ENCODE measurements around the gene ADARB2.
"Not testable (repeated sequence)": the region's sequence is repeated elsewhere in the genome, so short reads cannot be mapped to it uniquely, and the experiment has no call there.

The ADARB2 gene

DNA sequence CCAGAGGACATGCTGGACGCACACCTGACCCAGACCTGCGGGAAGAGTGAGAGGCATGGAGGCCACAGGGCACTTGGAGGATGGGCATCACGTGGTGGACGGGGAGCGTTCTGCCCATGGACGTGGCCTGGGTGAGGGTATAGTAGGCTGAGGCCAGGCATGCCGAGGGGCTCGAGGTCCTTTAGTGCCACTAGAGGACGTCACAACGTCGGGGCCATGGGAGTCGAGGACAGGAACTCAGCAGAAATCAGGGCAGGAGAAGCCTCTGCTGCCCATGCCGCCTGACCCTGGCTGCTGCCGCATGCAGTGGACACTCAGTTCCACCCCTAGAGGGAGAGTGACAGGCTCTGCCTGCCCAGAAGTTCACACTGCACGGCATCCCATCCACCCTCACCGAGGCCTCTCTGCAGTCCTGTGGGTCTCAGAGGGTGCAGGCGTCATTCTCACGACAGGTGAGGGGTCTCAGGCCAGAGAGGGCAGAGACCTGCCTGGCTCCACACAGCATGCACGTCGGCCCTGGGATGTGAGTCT, 198.7 kb downstream of the ADARB2 start:
- no peak for DNase-seq

DNA sequence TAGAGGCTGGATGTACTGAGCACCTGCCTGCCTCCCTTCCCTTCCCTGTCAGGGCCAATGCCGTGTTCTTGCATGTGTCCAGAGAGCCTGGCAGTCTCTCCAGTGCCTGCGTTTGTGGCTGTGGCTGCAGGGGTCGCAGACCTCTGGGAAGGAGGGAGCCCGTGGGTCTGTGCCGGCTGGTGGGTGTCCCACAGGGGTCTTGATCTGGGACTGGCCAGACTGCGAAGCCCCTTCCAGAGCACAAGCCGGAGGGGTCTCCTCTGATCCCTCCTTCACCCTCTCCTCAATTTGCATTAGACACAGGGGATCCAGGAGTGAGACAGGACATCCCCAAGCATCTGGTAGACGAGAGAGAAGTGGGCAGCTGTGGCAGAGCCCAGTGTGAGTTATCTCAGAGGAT, 199.2 kb downstream of the ADARB2 start:
- no peak for DNase-seq

DNA sequence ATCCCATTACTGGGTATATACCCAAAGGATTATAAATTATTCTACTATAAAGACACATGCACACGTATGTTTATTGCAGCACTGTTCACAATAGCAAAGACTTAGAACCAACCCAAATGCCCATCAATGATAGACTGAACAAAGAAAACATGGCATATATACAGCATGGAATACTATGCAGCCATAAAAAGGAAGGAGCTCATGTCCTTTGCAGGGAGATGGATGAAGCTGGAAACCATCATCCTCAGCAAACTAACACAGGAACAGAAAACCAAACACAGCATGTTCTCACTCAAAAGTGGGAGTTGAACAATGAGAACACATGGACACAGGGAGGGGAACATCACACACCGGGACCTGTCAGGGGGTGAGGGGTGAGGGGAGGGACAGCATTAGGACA, 199.9 kb downstream of the ADARB2 start:
- not testable (repeated sequence) for DNase-seq

DNA sequence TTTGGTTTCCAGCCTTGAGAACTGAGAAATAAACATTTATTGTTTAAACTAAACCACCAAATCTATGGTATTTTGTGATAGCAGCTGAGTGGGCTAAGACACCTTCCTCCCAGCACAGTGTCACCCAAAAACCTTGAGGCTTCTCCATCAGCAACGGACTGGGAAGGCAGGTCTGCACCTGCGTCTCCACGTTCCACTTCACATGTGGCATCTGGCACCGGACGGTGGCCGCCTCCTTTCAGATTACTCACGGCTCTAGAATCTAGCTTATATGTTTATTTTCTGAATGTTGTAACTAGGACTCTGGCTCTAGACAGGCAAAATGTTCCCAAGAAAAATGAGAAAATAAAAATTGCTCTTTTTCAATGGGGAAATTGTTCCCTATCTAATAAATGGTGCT, 201.0 kb downstream of the ADARB2 start:
- DNase-seq: no peak

DNA sequence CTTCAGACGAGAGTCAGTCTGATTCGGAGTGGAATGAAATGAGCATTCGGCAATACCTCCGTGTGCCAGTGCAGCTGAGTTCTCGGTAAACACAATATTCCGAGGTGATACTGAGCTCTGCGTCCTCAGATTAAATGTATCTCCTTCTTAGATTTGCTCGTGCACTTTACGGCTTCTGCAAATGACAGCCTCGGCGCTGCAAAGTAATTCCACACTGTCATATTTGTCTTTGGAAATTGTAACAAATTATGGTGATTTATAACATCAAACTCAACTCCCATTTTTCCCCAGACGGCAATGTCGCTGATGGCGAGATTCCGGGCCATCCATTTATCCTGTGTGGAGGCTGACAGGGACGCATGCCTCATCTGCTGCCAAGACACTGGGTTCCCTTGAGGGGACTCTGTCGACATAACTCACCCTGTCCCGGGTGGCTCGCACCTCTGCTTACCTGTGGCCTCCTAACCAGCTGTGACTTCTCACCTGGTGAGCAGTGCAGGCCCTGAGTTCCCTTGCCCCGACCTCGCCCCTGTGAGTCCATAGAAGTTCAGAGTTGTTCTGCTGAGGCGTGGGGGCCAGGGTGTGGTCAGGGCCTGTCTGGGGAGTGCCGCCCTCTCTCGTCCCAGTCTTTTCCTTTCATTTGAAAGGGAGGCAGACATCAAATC, 201.9 kb downstream of the ADARB2 start:
- no peak for DNase-seq

DNA sequence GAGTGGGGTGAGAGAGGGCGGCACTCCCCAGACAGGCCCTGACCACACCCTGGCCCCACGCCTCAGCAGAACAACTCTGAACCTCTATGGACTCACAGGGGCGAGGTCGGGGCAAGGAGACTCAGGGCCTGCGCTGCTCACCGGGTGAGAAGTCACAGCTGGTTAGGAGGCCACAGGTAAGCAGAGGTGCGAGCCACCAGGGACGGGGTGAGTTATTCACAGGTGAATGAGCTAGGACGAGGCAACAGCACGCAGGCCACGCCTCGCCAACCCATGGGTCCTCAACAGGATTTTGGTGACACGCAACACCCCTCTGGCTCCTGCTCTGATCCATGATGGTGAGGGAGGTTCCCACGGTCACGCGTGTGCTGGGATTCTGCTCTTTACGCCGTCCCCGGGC, 202.5 kb downstream of the ADARB2 start:
- no peak for DNase-seq

DNA sequence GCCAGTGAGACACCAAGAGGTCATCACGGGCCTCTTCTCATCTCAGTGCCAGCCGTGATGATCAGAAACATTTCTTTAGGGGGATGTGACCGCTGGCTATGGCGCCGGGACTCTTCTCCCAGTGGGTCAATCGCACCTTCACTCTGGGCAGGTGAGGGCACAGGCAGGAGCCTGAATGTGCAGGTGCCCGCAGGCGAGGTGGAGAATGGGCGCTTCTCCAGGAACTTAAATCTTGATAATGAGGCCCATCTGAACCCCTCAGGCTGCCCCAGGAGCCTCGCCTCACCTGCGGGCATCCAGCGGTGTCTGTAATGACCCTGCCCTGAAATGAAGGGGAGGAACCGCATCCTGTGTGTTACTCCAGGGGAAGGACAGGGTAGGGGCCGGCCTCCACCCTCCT, 204.7 kb downstream of the ADARB2 start:
- no peak for DNase-seq

DNA sequence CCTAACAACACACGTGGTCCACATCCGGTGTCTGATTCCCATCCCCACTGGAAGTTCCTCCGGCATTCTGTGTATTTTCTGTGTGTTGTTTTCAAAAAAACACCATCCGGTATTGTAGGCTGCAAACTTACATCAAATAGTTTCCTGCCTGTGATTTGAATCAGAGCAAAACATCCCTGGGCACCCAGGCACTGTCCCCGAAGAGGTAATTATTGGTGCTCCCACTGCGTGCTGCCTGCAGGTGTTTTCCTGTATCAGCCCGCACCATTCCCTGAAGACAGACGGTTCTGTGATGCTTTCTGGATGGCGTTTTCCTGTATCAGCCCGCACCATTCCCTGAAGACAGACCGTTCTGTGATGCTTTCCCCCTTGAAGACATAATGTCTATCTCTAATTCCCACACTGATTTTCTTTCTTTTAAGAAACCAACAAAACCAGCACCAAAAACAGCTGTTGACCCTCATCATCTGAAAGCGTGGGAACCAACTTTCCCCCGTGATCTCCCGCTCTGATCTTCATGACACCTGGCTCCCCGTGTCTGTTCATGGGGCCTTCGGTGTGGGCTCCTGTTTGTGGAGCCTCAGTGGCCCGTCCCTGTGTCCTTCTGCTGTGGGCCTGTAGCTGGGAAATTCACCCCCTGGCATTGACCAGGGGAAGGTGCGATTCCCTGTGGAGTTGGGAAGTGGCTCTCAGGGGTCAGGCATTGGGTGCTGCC, 205.3 kb downstream of the ADARB2 start:
- no peak for DNase-seq

DNA sequence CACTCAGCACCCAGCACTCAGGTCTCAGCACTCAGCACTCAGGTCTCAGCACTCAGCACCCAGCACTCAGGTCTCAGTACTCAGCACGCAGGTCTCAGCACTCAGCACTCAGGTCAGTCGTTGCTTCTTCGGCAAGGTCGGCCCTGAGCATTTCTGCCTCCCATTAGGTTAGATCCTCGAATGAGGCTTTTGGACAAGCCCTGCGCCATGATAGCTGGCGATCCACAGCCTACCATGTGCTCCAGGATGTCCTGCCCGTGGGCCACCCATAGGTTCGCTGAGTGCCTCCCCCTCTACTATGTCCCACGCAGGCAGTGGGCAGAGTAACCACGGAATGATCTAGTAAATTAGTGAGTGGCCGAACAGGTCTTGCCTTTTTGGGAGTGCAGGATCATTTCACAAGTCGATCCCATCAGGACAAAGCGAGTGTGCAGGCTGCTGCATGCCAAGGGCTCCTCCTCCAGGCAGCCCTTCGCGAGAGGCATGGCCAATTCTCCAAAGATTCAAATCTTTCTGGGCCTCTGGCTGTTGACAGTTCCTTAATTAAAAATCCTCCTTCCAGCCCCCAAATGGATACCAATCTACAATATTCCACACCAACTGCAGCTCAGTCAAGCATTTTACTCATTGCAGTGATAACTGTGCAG, 206.3 kb downstream of the ADARB2 start:
- DNase-seq: no peak

DNA sequence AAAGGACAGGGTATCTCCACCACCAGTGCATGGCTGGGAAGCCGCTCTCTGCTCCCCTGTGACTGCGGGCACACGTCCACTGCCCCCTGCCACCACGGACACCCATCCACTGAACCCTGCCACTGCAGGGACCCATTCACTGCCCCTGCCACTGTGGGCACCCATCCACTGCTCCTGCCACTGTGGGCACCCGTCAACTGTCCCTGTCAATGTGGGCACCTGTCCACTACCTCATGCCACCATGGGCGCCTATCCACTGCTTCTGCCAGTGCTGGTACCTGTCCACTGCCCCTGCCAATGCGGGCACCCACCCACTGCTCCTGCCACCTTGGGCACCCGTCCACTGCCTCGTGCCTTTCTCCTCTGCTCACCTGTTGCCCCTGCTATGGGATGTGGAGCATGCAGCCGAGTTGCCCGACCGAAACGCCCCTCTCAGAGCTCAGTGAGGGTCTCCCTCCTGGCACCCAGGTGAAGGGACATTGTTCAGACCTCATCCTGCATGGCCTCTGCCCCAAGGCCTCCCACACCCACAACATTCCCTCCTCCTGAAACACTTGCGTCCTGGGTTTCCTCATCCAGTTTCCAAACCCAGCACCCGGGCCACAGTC, 207.4 kb downstream of the ADARB2 start:
- DNase-seq: no peak

DNA sequence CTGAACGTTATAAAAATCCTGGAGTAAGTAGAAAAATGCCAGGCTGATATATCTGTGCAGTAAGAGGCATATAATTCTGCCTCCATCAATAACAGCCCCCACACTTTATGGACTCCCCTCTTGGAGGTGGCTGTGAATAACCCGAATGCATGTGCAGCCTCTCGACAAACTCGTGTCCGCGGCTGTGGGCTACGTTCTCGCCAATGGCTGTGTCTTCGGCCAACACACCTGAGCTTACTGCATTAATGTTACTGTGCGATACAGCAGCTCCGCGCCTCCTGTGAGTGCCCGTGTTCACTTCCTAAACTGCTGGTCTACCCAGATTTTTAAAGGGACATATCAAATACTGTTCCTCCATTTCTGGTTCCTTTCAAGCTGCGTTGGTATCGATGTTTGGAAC, 209.4 kb downstream of the ADARB2 start:
- no peak for DNase-seq

DNA sequence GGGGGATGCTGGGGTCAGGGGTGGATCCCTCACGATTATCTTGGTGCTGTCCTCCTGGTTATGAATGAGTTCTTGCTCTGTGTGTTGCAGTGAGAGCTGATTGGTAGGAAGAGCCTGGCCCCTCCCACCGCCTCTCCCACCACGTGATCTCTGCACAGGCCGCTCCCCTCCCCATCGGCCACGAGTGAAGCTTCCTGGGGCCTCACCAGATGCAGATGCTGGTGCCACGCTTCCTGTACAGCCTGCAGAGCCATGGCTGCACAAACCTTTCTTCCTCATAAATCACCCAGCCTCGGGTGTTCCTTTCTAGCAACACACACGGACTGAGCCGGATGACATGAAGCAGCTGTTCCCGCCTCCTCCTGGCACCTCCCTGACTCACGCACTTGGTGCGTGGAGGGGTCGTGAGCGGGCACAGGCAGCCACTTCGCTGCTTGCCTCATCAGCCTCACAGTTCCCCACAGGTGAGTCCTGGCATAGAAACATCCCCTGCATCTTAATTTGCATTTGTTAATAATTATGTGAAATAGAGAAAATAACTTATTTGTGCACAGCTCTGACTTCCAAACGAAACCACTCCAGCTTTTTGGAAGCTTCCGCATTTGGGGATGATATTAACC, 210.8 kb downstream of the ADARB2 start:
- no peak for DNase-seq

DNA sequence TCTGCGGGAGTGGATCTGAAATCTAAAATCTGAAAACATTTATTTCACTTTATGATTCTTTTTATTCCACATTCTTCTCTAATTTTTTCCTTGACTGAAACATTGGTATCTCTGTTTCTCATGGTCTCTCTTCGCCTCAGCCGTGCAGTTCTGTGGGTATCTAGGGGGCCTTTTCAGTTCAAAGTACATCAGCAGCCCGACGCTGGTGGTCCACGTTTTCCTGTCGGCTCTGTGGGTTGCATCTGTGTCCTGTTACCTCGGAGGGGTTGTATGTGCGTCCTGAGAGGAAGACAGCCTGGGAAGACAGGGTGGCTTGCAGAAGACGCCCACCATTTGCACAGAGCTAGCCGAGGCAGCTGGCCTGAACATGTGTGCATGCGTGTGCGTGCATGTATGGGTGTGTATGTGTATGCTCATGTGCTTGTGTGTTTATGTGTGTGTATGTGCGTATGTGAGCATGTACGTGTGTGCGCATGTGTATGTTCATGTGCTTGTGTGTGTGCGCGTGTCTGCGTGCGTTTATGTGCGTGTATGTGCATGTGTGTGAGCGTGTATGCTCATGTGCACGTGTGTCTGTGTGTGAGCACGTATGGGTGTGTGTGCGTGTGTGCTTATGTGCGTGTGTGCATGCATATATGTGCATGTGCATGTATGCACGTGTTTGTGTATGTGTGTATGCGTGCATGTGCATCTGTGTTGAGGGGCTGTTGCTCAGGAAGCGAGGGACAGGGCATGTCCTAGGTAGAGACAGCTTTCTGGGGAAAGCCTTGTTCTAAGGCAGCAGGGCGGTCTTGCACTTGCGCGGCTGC, 211.8 kb downstream of the ADARB2 start:
- no peak for DNase-seq

DNA sequence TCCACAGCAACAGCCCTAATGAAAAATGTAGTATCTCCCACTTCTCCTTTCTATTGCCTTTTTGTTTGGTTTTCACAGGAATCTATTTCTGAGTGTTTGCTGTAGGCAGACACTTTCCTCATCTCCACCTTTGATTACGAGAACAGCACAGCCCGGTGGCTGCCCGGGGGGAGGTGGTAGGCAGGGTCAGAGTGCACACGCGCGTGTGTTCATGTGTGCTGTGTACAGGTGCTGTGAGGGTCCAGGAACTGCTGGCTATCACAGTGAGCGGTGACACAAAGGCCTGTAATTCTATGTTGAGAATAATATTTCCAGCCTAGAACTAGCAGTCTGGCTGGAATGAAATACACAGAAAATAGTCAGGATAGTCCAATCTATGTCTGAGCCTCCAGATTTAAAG, 212.8 kb downstream of the ADARB2 start:
- DNase-seq: no peak

DNA sequence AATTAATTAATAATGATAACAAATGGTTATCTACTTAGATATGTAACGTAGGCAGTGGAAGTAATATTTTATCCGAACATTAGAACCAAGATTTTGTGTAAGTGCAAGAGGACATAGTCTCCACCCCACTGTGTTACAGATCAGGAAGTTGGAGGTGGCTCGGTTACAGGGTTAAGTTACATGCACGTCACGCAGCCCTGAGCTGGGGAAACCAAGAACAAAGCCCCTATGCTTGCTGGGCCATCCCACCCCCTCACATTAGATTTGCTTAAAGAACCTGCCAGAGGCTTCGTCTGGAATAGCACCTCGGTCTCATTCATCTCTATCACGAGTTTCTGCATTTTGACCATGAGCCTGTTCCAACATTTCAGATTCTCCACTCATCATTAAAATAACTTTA, 214.1 kb downstream of the ADARB2 start:
- DNase-seq: no peak

DNA sequence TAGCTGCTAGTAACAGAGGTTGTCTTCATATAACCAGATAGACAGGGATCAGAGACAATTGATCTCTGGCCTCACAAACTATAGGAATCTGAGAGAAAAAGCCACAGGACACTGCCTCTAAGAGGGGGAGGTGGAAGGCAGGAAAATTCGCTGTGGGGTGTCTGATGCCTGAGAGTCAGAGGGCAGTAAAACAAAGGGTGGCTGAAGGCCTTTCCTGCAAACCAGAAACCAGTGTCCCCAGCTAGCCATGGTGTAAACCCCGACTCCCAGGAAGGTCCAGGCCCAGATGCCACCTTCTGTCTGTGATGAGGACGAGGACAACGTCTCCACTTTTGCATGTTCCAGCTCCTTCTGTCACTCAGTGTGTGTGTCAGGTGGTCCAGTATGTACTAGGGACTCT, 215.1 kb downstream of the ADARB2 start:
- no peak for DNase-seq

DNA sequence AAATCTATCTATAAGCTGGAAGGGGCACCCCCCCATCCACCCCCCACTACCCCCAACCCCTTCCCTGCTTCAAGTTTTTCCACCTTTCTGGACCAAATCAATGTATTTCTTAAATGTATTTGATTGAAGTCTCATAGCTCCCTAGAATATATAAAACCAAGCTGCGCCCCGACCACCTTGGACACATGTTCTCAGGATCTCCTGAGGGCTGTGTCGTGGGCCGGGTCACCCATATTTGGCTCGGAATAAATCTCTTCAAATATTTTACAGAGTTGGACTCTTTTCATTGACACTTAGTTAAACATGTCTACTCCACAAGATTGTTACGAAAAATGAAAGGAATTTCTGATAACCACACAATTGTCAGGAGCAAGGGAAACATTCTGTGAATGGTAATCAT, 215.6 kb downstream of the ADARB2 start:
- no peak for DNase-seq

DNA sequence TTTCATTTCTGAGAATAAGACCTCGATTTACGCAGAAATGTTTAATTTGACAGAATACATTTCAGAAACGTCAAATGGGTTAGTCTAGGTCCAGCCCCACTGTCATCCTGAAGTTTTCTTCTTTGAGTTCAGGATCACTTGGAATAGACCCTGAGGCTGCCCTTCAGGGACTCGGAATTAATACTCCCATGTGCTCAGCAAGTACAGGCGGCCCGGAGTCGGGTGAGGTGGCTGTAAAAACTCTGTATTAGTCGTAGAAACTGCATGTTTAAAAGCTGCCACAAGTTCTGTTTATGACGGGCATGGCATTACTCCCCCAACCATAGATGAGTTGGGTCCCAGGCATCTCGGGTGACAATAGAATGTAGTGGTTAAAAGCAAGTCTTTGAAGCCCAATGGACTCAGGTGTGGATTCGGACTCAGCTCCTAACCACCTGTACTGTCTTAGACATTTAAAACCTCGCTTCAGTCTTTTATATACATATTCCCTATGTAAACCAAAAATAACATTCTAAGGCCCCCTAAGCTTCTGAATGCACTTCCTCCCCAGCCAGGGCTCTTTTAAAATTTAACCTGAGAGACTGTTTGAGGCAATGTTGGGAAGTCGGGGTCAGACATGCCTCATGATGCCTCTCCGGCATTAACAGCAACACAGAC, 216.3 kb downstream of the ADARB2 start:
- no peak for DNase-seq

DNA sequence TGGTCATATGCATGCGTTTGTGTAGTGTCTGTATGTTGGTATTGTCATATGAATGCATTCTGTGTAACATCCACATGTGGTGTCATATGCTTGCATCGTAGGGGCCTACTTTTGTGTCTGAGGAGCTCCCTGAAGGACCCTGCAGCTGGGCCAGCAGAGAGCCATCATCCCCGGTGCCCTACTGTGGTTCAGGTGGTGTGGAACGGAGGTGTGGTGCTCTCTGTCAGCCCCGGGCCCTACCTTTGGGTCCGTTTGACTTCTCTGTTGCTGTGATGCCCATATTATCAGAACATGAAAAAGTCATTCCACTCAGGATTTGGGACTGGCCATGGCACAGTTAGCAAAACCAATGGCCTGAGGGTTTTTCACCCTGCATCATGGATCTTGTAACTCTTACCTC, 217.9 kb downstream of the ADARB2 start:
- DNase-seq: no peak

DNA sequence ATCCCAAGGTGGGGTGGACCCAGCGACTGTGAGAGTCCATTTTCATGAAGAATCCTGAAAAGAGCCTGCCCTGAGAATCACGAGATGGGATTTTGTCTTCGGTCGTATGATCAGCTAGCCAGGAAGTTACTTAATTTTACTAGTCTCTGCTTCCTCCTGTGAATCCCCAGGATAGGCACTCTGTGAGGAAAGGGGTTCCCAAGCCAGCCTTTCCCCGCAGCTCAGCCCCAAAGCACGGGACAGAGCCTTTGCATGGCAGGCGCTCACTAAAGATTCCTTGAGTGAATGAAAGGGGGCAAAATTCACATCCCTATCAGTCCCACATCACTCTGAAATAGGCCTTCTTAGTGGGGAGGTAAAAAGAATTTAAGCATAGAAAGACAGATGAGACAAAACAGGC, 219.6 kb downstream of the ADARB2 start:
- DNase-seq: no peak

DNA sequence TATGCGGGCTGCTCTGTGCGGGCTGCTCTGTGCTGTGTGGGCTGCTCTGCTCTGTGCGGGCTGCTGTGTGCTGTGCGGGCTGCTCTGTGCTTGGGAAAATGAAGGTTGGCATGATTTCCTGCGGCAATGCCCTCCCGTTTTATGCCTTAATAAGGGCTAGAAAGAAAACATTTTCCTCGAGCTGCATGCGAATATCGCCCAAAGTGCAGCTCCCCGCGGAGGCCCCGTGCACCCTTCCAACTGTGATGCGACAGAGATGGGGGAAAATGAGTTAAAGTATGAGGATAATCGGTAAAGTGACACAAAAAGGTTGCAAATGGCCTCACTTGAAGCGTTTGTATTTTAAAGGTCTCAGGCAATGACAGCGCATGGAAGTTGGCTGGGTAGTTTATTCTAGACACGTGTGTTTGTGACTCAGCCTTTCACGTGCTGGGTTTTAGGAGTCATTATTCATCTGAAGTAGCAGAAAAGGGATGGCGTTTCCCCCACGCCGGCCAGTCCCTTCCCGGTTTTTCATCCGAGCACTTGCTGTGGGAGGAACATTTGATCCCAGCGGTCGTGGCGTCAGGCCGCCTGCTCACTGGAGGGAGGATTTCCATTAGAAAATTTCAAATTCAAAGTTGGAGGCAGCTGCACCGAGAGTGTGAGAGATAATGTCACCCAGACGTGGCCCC, 220.7 kb downstream of the ADARB2 start:
- DNase-seq: no peak
